Ishikawa (cell line): Measurements from ENCODE around the gene MMS22L.

ENCODE experiments used
- CREB1 ChIP-seq: IDR thresholded peaks from 2 replicates; pipeline ENCODE4 v1.6.1; 2012; ENCODE audit warnings: low read depth
- RAD21 ChIP-seq: IDR thresholded peaks from 2 replicates; pipeline ENCODE4 v1.6.1; 2012; ENCODE audit warnings: low read depth
- YY1 ChIP-seq: IDR thresholded peaks from 2 replicates; pipeline ENCODE4 v1.6.1; 2012; ENCODE audit warnings: low read depth

DNA sequence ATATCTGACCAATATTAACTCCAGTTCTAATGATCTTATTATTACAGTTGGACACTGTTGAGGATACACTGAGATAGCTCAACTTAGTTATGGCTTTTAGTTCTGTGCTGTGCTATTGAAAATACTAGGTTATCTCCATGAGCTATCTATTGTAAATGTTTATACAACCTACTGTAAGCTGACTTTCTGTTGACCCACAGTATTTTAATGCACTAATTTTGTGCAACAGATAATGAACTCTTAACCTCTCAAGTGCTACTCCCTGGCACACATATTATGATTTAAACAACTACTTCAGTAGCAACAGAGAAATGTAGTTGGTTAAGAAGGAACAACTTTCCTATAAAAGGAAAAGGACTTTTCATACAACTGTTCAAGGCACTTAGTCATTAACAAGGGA is 5.2 kb upstream of the MMS22L start:
- TF ChIP-seq YY1 (no peak), RAD21 (no peak), CREB1 (no peak)
